ENCODE data around the gene KCNJ6.

KCNJ6 gene

GRCh38 chr21:37587635-37588177 is 328.6 kb downstream of the KCNJ6 start:
- H3F3A ChIP-seq (ENCODE audit: insufficient read depth), result no peaks in the 10 kb centered on the region
- H3K79me2 ChIP-seq (ENCODE audit: insufficient read depth, low read length), result no peaks in the 10 kb centered on the region
- H2AFZ ChIP-seq (ENCODE audit: low read depth, low read length, severe bottlenecking), result no peak overlapping the region
- no peaks in the 10 kb centered on the region for H4K20me1 ChIP-seq (ENCODE audit: low read depth, low read length)
- no peak overlapping the region for H3K4me2 ChIP-seq (ENCODE audit: low read depth, low read length, poor library complexity, severe bottlenecking)
- no peaks in the 10 kb centered on the region for H3K27me3 ChIP-seq (ENCODE audit: low read length)
- no peak for TF ChIP-seq EZH2phosphoT487 (conservative IDR thresholded peaks at IDR 0.05; ENCODE audit: low read length)
- TF ChIP-seq, protein P1, sequence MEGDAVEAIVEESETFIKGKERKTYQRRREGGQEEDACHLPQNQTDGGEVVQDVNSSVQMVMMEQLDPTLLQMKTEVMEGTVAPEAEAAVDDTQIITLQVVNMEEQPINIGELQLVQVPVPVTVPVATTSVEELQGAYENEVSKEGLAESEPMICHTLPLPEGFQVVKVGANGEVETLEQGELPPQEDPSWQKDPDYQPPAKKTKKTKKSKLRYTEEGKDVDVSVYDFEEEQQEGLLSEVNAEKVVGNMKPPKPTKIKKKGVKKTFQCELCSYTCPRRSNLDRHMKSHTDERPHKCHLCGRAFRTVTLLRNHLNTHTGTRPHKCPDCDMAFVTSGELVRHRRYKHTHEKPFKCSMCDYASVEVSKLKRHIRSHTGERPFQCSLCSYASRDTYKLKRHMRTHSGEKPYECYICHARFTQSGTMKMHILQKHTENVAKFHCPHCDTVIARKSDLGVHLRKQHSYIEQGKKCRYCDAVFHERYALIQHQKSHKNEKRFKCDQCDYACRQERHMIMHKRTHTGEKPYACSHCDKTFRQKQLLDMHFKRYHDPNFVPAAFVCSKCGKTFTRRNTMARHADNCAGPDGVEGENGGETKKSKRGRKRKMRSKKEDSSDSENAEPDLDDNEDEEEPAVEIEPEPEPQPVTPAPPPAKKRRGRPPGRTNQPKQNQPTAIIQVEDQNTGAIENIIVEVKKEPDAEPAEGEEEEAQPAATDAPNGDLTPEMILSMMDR (IDR thresholded peaks at IDR 0.05; ENCODE audit: insufficient read depth, low read length, poor library complexity, severe bottlenecking), result no peak
- H3K4me3 ChIP-seq (ENCODE audit: insufficient read depth, low read length, poor library complexity, severe bottlenecking), result no peak overlapping the region
- no peaks in the 10 kb centered on the region for H3K9me3 ChIP-seq (ENCODE audit: insufficient read depth, low read length)
- H3K36me3 ChIP-seq (ENCODE audit: low read length), result no peaks in the 10 kb centered on the region
- no peak overlapping the region for H3K9ac ChIP-seq (ENCODE audit: low read length)
- H3K27ac ChIP-seq (ENCODE audit: low read depth, low read length), result no peak overlapping the region
- H3K9me2 ChIP-seq (replicated peaks; ENCODE audit: insufficient read depth, low read length), result no peaks in the 10 kb centered on the region

- H3K9ac ChIP-seq (ENCODE audit: low read length), result no peak overlapping the region
- no peaks in the 10 kb centered on the region for H3K9me3 ChIP-seq (ENCODE audit: insufficient read depth, low read length)
- H2AFZ ChIP-seq (ENCODE audit: low read depth, low read length, severe bottlenecking), result no peak overlapping the region
- no peak overlapping the region for H3K4me2 ChIP-seq (ENCODE audit: low read depth, low read length, poor library complexity, severe bottlenecking)
- TF ChIP-seq, protein P1 (IDR thresholded peaks at IDR 0.05; ENCODE audit: insufficient read depth, low read length, poor library complexity, severe bottlenecking), result no peak
- TF ChIP-seq EZH2phosphoT487 (conservative IDR thresholded peaks at IDR 0.05; ENCODE audit: low read length), result no peak
- H3K79me2 ChIP-seq (ENCODE audit: insufficient read depth, low read length), result no peaks in the 10 kb centered on the region
- no peaks in the 10 kb centered on the region for H3K36me3 ChIP-seq (ENCODE audit: low read length)
- no peak overlapping the region for H3K27ac ChIP-seq (ENCODE audit: low read depth, low read length)
- H3K27me3 ChIP-seq (ENCODE audit: low read length), result no peaks in the 10 kb centered on the region
- H3K4me3 ChIP-seq (ENCODE audit: insufficient read depth, low read length, poor library complexity, severe bottlenecking), result no peak overlapping the region
- no peaks in the 10 kb centered on the region for H3K9me2 ChIP-seq (replicated peaks; ENCODE audit: insufficient read depth, low read length)
- no peaks in the 10 kb centered on the region for H4K20me1 ChIP-seq (ENCODE audit: low read depth, low read length)
- H3F3A ChIP-seq (ENCODE audit: insufficient read depth), result no peaks in the 10 kb centered on the region
Measured at GRCh38 chr21:37587203-37587602, 329.1 kb downstream of the KCNJ6 start.

DNA sequence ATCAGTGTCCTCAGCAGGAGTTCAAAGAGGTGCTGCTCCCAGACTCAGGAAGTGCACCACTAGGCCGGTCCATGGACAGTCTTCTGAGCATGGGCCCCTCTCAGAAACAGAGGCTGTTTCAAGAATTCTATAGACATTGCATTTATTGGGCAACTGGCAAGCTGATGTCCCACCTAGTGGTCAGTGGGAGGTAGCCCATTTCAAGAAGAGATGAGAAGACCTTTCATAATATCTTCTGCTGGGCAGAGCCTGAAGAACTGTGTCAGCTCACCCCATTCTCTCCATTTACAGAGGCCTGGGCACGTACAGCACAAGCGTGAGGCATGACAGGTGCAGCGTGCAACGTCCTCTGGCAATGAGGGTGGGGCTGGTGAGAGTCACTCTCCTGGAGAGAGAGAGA is 333.7 kb downstream of the KCNJ6 start:
- Histone ChIP-seq H3K9me3 (ENCODE audit: insufficient read depth, low read length) (no peaks in the 10 kb centered on the region; the same call in 1 of the 2 replicates), H2AFZ (ENCODE audit: low read depth, low read length, severe bottlenecking) (no peak overlapping the region), H3F3A (ENCODE audit: insufficient read depth) (no peaks in the 10 kb centered on the region), H3K9me2 (replicated peaks; ENCODE audit: insufficient read depth, low read length) (no peaks in the 10 kb centered on the region), H3K9ac (ENCODE audit: low read length) (no peak overlapping the region), H4K20me1 (ENCODE audit: low read depth, low read length) (no peaks in the 10 kb centered on the region), H3K27ac (ENCODE audit: low read depth, low read length) (no peak overlapping the region), H3K27me3 (ENCODE audit: low read length) (no peaks in the 10 kb centered on the region), H3K4me3 (ENCODE audit: insufficient read depth, low read length, poor library complexity, severe bottlenecking) (no peak overlapping the region), H3K79me2 (ENCODE audit: insufficient read depth, low read length) (no peaks in the 10 kb centered on the region), H3K36me3 (ENCODE audit: low read length) (no peaks in the 10 kb centered on the region), H3K4me2 (ENCODE audit: low read depth, low read length, poor library complexity, severe bottlenecking) (no peak overlapping the region)
- TF ChIP-seq, protein P1 (IDR thresholded peaks at IDR 0.05; ENCODE audit: insufficient read depth, low read length, poor library complexity, severe bottlenecking), result no peak
- TF ChIP-seq EZH2phosphoT487 (conservative IDR thresholded peaks at IDR 0.05; ENCODE audit: low read length), result no peak

Measured in SU-DHL-6 (cell line).